MCF 10A (cell line): Measurements from ENCODE around the gene COL20A1. TPM values are rescaled to one million over a fixed set of nuclear protein-coding genes. Genes with fewer than 3 reads are reported as not detected.

ENCODE experiments used
- BruUV-seq: library from RNA; stranded (reverse); fragments of 400-500 nt; replicated peaks from 2 replicates; lab custom pipeline; 2021; lab: Mats Ljungman, UMichigan
- CTCF ChIA-PET: fragments of 300-600 bp; sonication (Branson Sonifier 250); formaldehyde crosslinking; extraction: SDS; loops from one replicate; lab custom pipeline; 2021; ENCODE audit warnings: antibody characterized with exemption, inconsistent platforms; lab: Yijun Ruan, JAX
- POLR2A ChIA-PET: fragments of 300-600, 350-650 bp; sonication (Branson Sonifier 250); formaldehyde crosslinking; extraction: SDS; loops from one replicate; lab custom pipeline; 2020; ENCODE audit warnings: antibody characterized with exemption, inconsistent platforms; lab: Yijun Ruan, JAX
- DNase-seq: peaks from one replicate; pipeline ENCODE4 v3.0.0-alpha.2; 2018; ENCODE audit not compliant: unreplicated experiment
- H3K27ac Mint-ChIP-seq: one replicate; pipeline ENCODE4 v1.8.0; 2022; ENCODE audit warnings: mild to moderate bottlenecking, low read depth, mixed read lengths; ENCODE audit not compliant: unreplicated experiment
- H3K27me3 Mint-ChIP-seq: one replicate; pipeline ENCODE4 v1.8.0; 2022; ENCODE audit warnings: mixed read lengths; ENCODE audit not compliant: insufficient read depth, unreplicated experiment
- H3K36me3 Mint-ChIP-seq: one replicate; pipeline ENCODE4 v1.8.0; 2022; ENCODE audit warnings: mild to moderate bottlenecking, moderate library complexity, mixed read lengths; ENCODE audit not compliant: insufficient read depth, unreplicated experiment
- H3K4me1 Mint-ChIP-seq: one replicate; pipeline ENCODE4 v1.8.0; 2022; ENCODE audit warnings: mixed read lengths; ENCODE audit not compliant: insufficient read depth, unreplicated experiment
- H3K4me3 Mint-ChIP-seq: one replicate; pipeline ENCODE4 v1.8.0; 2022; ENCODE audit warnings: mild to moderate bottlenecking, moderate library complexity, mixed read lengths; ENCODE audit not compliant: unreplicated experiment
- H3K9me3 Mint-ChIP-seq: one replicate; pipeline ENCODE4 v1.8.0; 2022; ENCODE audit warnings: mixed read lengths; ENCODE audit not compliant: unreplicated experiment
- CTCF ChIP-seq: fragments of 200-600 bp; IDR thresholded peaks from one replicate; pipeline ENCODE4 v1.8.0; 2022; ENCODE audit warnings: antibody characterized with exemption, mild to moderate bottlenecking; ENCODE audit not compliant: unreplicated experiment
- intact Hi-C: fragments of 100-400 bp; cut with micrococcal nuclease; formaldehyde crosslinking; loops from 2 replicates; pipeline ENCODE4 v1.14.1; 2022
- total RNA-seq: library from RNA; stranded (reverse); gene quantifications from 2 replicates; pipeline ENCODE4 v1.2.3, GENCODE V29; 2022

The COL20A1 gene
- total RNA-seq, 1 experiment from 2014 or later = 0.14 TPM

- H3K36me3 Mint-ChIP-seq = no peaks in the 10 kb centered on the region
- BruUV-seq = no TSS peak
- ChIA-PET CTCF (interaction anchor here (0.8 kb wide), 1 partner anchor 27 kb away, joined by 3 read pairs; no protein-coding TSS in a partner anchor), POLR2A (no interaction called here)
- intact Hi-C loops = no loop called here
- DNase-seq = no peak
- TF ChIP-seq CTCF = no peak
- no peaks in the 10 kb centered on the region for H3K27me3 Mint-ChIP-seq
- no peak overlapping the region for H3K4me3 Mint-ChIP-seq
- peaks cover 8% of the 10 kb centered on the region for H3K9me3 Mint-ChIP-seq
- H3K4me1 Mint-ChIP-seq = no peaks in the 10 kb centered on the region
- H3K27ac Mint-ChIP-seq = no peak overlapping the region
These were observed 61.8 kb downstream of the COL20A1 start for GRCh38 chr20:63354636-63355350.

- H3K27ac Mint-ChIP-seq = no peak overlapping the region
- H3K4me1 Mint-ChIP-seq = no peaks in the 10 kb centered on the region
- H3K9me3 Mint-ChIP-seq = no peaks in the 10 kb centered on the region
- no TSS peak for BruUV-seq
- H3K36me3 Mint-ChIP-seq = no peaks in the 10 kb centered on the region
- CTCF ChIA-PET = interaction anchor here (1.4 kb wide), 1 partner anchor 26 kb away, joined by 6 read pairs; no protein-coding TSS in a partner anchor
- H3K4me3 Mint-ChIP-seq = no peak overlapping the region
- no peak for DNase-seq
- TF ChIP-seq CTCF = no peak
- intact Hi-C loops = no loop called here
- POLR2A ChIA-PET = no interaction called here
- H3K27me3 Mint-ChIP-seq = no peaks in the 10 kb centered on the region
These were observed 62.9 kb downstream of the COL20A1 start for GRCh38 chr20:63355781-63356295.

GRCh38 chr20:63356511-63356910, 63.5 kb downstream of the COL20A1 start:
- Mint-ChIP-seq H3K4me1 (no peaks in the 10 kb centered on the region), H3K4me3 (no peak overlapping the region), H3K36me3 (no peaks in the 10 kb centered on the region), H3K9me3 (no peaks in the 10 kb centered on the region), H3K27ac (no peak overlapping the region), H3K27me3 (no peaks in the 10 kb centered on the region)
- no peak for DNase-seq
- ChIA-PET POLR2A (no interaction called here), CTCF (interaction anchor here (0.6 to 1.4 kb wide), 3 partner anchors 22 to 430 kb away, joined by 3 to 6 read pairs (median 4); no protein-coding TSS in a partner anchor)
- no TSS peak for BruUV-seq
- TF ChIP-seq CTCF = no peak
- intact Hi-C loops = no loop called here
